ENCODE results near the gene RRN3.
"Not testable (repeated sequence)": the region's sequence is repeated elsewhere in the genome, so short reads cannot be mapped to it uniquely, and the experiment has no call there.

The RRN3 gene, protein sequence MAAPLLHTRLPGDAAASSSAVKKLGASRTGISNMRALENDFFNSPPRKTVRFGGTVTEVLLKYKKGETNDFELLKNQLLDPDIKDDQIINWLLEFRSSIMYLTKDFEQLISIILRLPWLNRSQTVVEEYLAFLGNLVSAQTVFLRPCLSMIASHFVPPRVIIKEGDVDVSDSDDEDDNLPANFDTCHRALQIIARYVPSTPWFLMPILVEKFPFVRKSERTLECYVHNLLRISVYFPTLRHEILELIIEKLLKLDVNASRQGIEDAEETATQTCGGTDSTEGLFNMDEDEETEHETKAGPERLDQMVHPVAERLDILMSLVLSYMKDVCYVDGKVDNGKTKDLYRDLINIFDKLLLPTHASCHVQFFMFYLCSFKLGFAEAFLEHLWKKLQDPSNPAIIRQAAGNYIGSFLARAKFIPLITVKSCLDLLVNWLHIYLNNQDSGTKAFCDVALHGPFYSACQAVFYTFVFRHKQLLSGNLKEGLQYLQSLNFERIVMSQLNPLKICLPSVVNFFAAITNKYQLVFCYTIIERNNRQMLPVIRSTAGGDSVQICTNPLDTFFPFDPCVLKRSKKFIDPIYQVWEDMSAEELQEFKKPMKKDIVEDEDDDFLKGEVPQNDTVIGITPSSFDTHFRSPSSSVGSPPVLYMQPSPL

GRCh38 chr16:15093955-15094827, at the start of gene RRN3:
Gene RRN3, minus strand, starts transcription at chr16:15094272. Its CDS starts 39 bp downstream, at chr16:15094233.
- peak; percentile 95 for DNase-seq

- DNase-seq, result not testable (repeated sequence)
Measured at GRCh38 chr16:15143601-15144091, 49.6 kb upstream of the RRN3 start.

DNA sequence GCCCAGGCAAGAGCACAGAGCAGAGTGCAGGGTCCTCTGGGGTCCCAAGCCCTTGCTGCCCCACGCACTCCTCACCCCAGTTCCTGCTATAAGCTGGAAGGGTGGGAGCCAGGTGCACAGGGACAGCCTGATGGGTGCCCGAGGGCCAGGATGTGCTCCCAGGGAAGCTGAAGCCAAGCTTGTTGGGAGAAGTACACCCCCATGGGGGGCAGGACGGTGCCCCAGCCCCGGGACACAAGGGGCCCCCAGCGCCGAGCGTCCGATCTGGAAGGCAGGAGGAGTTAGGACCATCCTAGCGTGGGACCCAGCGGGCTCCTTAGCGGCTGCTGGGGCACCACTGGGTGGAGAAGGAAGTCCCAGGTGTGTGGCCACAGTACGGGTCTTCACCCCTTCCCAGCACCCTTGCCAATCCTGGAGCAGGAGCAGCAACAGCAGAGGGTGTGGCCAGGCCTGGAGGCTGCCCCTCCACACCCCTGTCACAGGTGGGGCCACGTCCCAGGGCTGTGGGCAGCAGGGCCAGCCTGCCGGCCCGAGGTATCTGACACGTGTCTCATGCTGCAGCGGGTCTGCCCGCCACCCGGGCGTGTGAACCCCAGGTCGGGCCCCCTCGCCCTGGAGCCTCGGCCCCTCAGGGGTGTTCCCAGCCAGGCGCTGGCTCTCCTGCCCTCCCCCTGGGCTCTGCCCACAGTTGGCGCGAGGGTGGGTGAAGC, 49.0 kb upstream of the RRN3 start:
- peak; percentile 44 for DNase-seq

DNA sequence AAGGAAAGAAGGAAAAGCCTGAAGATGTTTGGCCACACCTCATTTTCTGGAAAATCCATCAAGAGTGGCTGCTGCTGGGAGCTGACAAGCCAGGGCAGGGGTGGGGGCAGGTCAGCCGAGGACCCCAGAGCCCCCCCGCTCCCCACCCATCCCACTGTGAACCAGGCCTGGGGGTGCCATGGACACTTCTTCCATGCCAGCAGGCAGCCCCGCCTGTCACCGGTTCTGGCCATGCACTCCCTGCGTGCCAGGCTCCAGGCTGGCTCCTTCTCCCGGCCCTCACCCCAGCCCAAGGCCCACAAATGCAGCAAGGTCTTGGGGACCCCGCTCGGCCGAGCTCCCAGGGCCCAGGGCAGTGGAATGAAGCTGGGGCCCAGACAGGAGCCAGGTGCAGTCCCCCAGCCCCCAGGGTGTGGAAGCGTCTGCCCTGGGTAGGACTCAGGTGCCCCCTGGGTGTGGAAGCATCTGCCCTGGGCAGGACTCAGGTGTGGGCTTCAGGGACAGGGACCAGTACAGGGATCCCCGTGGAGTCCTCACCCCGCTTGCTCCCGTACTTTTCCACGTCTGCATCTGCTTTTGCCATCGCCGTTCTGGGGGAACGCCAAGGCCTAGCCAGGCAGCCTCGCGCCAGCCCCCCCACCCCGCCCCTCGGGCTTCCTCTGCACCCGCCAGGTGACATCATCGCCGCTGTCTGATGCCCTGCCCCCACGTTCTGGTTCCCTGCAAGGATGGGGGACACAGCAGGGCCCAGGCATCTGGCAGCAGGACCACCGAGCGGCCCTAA, 48.2 kb upstream of the RRN3 start:
- DNase-seq, result peak; percentile 60

DNA sequence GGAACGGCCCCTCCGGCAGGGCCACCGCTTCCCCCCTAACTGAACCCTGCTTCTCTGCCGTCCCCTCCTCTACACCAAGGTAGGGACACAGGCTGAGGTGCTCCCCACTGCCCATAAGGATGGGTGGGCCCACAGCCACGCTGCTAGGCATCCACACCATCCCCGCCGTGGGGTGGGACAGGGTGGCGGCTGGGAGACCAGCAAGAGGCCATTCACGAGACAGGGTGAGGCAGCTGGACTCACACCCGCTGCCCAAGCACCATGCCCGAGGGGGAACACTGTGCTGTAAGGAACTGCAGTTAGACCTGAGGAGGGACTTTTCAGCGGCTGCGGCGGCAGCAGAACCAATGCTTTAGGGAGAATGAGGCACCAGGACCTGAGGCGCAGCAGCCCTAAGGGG, 47.5 kb upstream of the RRN3 start:
- peak; percentile 32 for DNase-seq

GRCh38 chr16:15140444-15141365, 46.6 kb upstream of the RRN3 start:
- DNase-seq, result peak; percentile 44

- DNase-seq, result peak; percentile 16
Measured at GRCh38 chr16:15137514-15137913, 43.4 kb upstream of the RRN3 start.

DNA sequence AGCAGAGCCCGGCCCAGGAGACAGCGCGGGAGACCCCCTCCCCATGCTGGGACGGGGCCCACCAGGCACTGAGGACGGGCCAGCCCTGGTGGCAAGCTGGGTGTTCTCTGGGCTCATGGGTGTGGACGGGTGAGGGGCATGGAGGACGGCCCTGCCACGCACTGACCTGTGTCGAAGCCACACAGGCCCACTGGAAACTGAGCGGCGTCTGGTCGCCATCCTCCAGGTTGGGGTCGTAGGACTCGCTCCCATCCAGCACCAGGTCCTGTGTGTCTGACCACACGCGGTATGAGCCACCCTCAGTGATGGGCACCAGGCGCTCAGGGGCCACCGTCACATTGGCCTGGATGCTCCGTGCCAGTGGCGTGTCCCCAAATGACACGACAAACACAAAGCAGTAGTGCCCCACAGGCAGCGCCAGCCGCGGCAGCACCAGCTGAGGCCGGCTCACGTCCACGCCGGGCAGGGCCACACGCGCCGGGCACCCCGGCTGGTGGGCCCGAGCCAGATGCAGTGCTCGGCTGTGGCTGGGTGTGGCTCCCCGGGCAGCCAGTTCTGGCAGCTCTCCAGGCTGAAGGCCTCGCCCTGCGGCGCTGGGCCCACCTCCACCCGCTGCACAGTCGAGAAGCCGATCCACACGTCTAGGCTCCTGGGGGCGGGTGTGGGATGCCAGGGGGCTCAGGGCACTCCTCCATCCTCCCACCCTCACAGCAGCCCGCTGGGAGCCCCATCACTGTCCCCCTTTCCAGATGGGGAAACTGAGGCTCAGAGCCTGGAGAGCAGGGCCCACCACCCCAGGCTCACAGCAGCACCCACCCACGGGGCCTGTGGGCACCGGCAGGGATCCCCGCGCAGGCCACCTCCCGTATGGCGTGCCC, 41.6 kb upstream of the RRN3 start:
- DNase-seq, result peak; percentile 11

GRCh38 chr16:15134752-15135482, 40.8 kb upstream of the RRN3 start:
- not testable (repeated sequence) for DNase-seq

DNA sequence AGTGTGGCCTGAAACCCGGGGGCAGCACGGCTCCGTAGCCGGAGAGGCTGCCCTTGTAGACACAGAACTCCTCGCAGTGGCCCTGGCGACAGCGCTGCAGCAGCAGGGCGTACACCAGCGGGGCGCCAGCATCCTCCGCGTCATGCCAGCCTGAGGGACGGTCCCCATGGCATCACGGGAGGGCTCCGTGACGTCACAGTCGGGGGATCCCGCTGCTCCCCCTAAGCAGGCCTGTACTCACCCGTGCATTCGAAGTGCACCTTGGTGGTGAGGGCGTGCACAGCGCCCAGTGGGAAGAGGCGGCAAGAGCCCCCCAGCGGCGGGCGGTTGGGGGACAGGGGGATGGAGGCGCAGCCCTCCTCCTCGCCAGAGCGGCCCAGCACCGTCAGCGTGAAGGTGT, 39.5 kb upstream of the RRN3 start:
- DNase-seq, result not testable (repeated sequence)

DNA sequence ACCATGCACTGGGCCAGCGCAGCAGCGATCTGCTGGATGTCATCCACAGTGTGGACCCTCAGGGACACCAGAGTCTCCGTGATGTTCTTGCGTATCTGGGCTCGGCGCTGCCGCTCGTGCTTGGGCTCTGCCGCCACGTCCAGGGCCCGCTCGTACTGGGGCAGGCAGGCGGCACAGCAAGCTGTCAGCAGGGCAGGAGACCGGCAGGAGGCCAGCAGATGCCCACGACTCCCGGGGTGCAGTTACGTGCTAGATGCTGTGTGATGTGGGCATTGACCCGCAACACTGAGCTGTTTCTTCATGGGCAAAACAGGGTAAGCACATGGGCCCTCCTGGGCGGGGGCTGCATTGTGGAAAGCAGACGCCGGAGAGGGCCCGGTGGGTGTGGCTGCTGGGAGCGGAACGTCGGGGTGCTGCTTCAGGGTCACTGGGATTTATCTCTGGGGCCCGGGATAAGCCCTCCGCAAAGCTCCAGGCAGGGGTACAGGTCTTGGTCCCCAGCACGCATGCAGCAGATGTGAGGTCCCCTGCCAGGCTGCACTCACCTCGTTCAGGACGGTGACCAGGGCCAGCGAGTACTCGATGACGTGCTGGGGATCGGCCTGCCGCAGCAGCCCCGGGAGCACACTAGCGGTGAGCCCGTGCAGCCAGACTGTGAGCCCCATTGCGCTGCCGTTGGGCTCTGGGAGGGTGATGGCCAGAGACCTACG, 38.8 kb upstream of the RRN3 start:
- DNase-seq, result peak; percentile 4

GRCh38 chr16:15130943-15131700, 37.0 kb upstream of the RRN3 start:
- DNase-seq, result not testable (repeated sequence)

DNA sequence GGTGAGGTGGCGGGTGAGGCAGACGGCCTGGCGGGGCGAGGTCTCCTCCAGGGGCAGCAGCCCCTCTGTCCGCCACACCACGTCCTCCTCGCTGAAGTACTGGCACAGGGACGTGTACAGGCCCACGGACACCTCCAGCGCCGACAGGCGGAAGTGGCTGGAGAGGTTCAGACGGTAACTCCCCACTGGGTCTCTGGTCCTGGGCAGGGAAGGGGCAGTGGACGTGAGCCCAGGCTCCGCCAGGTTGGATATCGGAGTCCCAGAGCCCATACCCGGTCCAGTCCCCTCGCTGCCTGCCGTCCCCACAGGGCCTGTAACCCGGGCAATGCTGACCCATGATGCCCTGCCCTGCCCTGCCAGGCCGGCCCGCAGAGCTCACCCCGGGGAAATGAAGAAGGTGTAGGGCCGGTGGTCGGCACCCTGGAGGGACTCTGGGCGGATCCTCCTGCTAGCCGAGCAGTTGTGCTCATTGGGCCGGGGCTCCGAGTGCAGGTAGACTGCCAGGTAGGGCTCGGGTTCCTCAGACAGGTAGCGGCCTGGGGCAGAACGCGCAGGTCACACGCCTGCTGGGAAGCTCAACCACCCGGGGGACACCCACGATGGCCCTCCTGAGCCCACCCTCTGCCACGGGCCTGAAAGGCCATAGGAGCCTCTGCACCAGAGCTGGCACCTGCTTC, 36.3 kb upstream of the RRN3 start:
- DNase-seq, result peak; percentile 17

DNA sequence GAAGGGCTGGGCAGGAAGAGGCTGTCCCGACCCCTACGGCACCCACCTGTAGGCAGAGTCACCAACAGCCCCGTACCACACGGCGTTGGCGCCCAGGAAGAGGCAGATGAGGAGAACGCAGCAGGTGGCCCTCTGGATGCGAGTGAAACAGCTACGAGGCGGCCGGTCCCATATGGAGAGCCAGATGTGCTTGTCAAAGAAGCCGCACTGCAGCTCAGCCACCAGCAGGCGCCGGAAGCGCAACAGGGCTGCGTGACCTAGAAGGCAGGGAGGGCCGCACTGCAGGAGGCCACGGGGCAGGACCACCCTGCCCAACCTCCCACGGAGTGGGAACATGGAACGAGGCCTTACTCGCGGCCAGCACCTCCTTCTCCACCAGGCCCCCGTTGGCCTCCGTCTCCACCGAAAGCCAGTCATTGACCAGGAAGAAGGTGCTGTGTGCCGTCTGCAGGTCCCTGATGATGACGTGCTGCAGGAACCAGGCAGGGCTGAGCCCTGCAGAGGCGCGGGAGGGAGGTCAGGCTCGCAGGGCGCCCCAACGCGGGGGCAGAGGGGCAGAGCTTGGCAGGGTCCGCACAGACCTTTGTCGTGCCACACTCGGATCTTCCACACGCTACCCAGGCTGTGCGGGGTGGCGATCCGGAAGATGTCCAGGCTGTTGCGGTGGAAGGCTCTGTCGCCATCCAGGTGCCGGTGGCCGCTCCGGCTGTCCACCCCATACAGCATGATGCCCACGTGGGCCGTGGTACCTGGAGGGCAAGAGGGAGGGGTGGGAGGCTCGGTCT, 33.8 kb upstream of the RRN3 start:
- DNase-seq, result not testable (repeated sequence)

DNA sequence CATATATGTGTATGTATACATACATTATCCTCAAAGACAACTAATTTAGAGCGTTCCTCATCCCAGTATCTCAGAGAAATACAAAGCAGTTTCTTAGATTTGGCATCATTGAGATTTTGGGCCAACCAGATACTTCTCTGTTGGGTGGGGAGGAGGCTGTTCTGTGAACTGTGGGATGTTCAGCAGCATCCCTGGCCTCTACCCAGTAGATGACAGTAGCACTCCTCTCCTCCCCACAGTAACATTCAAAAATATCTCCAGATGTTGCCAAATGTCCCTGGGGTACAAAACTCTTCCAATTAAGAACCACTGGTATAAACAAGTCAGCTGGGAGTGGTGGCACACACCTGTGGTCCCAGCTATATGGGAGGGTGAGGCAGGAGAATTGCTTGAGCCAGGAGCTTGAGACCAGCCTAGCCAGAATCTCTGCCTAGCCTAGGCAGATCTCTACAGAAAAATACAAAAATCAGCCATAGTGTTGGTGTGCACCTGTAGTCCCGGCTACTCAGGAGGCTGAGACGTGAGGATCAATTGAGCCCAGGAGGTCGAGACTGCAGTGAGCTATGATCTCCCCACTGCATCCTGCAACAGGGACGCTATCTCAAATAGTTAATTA, 6.4 kb upstream of the RRN3 start:
- DNase-seq, result not testable (repeated sequence)
